Stimulated activated CD4-positive, alpha-beta T cell treated with anti-CD3 and anti-CD28 coated beads, Interleukin-15, amount 100 ng/mL, for 24 hours (primary cell): ENCODE measurements around the gene PAX5.
A peak's percentile ranks its signal among the peaks of the same experiment; 100 is the strongest.

Source experiments
- DNase-seq: peaks from one replicate; pipeline ENCODE4 v3.0.0-alpha.2; 2020

The PAX5 gene

DNA sequence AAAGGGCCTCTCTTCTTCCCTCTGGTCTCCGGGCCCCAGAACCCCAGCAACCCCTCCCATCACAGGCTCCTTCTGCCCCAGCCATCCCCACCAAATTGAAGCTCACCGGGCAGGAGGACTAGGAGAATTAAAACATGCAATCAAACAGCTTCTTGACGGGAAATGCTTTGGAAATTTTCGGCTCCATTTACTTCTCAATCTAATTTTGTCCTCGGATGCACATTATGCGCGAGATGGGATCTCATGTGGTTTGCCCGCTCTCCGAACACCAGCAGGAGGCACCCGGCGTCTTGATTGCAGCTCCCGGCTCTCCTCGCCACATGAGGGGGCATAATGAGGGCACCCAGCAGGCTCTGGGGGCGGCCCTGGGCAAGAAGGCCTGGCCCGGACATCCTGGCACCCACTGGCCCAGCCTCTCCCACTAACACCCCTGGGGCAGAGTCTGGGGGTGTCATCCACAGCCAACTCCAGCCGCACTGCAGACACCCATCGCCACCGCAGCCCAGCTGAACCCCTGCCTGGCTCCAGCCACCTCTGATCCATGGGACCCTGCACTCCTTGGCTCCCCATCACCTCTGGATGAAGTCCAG is 135.5 kb downstream of the PAX5 start:
- DNase-seq = no peak

DNA sequence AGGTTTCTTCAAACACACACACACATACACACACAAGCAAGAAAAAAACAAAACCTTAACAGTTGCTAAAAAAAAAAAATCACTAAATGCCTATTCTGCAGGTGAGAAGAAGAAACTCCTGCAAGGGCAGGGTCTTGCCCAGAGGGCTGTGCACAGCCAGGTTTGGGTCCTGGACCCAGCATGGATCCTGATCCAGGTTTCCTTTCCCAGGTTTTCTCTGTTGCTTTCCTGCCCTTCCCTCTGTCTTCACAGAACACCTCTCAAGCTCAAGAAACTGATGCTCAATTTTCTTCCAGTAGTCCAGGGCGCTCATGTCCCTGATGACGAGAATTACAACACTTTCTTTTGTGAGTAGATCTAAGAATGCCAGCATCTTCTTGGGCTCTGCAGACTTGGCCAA is 136.6 kb downstream of the PAX5 start:
- no peak for DNase-seq

DNA sequence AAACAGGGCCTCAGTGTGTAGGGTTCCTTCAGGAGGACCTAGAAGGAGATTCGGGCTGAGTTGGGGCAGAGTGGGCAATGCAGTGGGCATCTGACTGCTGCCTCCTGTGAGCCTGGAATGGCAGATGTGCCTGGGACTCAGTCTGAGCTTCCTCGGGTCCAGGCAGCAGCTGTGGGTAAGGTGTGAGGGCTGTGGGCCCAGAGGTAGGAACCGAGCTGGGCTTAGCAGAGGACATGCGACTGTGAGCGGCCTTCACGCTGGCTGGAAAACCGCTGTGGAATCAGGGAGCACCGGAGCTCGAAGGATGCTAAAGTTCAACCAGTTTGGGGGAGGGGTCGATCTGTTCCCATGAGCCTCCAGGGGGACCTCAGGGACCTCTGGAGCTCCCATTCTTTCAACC is 137.0 kb downstream of the PAX5 start:
- DNase-seq = no peak

DNA sequence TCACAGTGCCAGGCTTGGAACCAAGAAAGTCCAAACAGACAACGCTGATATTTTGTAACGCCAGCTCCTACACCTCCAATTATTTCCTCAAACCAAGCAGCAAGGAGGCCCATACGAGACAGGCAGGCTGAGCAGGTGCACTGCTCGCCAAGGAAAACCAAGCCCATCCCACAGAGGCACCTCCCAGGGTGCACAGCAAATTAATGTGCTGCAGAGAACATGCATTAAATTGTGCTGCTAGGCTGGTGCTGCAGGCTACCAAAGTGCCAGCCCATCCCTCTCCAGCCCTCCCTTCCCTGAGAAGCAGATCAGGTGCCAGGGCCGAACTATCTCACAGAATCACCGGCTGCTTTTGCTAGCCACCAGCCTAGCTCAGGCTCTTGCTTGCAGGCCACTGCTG is 137.8 kb downstream of the PAX5 start:
- no peak for DNase-seq

DNA sequence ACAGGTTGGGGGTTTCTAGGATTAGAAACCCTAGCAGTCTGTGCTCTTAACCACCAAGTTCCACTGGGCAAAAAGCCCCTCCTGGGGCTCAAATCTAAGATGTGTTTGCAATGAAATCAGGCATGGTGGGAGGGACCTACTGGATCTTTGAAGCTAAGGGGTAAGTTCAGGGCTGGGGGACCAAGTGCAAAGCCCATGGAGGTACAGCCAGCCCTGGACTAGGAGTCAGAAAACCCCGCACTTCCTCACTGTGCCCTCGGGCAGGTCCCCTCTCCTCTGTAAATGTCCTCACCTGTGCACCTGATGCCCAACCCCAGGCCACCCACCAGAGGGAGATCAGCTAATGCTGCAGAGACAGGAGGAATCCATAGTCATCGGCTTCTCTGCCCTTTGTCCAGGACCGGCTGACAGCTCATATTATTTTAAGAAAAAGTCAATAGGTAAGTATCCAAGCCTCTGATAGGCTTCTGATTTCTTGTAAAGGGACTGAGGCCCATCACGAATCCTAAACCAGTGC is 138.3 kb downstream of the PAX5 start:
- no peak for DNase-seq

DNA sequence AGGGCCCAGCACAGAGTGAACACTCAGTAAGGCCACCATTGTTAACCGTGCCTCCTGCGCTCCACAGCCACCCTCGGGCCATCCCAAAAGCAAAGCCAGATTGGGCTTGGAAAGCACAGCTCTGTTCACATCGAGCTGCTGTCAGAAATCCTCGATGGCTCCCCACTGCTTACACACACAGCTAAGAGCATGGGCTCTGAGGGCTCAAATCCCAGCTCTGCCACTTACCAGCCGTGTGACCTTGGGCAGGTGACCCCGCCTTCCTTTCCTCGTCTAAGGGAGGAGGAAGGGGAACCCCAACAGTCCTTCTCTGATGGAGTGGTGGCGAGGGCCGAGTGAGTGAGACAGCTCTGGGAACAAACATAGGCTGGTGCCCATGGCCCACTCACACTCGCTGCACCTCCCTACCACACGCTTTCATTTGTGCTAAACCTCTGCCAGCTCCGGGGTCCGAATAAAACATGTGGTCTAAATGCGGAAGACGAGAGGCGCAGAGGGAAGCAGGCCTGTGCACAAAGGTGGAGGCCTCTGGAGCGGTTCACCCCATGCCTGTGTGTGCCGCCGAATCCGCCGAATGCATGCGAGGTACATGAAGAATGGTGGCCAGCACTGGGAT is 139.3 kb downstream of the PAX5 start:
- DNase-seq = no peak

DNA sequence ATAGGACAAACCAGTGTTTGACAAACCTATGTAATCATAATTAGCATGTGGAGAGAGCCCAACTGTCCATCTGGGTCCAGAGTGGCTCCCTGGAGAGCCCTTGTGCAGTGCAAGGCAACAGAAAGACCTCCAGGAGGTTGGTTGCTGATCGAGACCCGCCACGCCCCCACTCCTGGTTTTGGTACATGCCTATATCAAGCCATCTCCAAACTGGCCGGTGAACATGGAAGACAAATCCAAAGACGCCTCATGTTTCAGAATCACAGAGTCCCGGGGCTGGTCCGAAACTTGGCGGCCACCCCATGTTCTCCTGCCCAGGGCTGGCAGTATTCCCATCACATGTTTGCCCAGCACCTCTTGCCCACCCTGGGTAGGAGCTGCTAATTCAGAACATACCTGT is 140.2 kb downstream of the PAX5 start:
- no peak for DNase-seq

DNA sequence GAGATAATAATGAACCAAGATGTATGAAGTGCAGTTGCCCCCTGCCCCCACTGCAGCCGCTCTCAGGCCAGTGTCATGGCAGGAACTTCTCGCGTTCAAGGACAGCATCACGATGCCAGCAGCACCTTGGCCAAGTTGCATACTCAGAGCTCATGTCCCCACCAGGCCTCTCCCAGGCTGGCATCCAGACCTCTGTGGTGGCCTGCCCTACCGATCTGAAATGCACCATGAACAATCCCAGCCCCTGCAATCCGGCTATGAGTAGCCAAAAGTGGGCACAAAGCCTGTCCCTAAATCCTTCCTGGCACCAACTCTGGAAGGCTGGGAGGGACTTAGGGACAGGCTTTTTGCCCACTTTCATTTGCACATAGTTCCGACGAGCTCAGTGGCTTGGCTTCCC is 140.9 kb downstream of the PAX5 start:
- DNase-seq = no peak

DNA sequence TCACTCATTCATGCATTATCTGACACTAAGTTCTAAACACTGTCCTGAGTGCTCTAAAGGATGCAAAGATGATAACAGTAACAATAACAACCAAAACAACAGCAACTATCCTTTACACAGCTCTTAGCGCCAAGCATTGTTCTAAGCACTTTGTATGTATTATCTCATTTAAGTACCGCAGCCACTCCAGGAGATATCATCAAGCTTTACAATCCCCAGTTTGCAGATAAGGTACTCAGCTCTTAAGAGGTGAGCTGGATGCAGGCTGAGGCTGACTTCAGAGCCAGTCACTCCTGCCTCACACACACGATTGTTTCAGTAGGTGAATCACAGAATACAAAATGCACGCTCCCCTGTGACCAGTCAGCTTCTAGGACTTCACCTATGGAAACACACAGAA is 141.8 kb downstream of the PAX5 start:
- no peak for DNase-seq

DNA sequence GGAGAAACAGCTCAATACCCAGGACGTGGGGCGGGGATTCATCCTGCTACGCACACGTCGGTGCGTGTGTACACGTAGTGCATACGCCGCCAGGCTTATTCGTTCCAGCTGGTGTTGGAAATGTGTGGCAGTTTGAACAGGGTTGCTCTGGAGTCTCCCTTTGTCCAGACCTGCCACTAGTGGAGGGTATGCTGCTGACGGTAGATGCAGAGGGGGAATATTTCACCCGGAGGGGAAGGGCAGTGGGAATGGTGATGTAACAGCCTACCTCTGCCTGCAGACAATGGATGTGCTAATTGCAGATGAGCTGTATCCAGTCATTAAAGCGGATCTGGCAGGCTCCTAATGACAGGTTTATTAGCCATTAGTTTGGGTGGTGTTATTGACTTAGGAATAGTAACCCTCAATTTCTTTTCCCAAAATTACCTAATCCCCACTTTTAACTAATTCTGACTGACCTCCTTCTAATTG is 142.7 kb downstream of the PAX5 start:
- DNase-seq = no peak

DNA sequence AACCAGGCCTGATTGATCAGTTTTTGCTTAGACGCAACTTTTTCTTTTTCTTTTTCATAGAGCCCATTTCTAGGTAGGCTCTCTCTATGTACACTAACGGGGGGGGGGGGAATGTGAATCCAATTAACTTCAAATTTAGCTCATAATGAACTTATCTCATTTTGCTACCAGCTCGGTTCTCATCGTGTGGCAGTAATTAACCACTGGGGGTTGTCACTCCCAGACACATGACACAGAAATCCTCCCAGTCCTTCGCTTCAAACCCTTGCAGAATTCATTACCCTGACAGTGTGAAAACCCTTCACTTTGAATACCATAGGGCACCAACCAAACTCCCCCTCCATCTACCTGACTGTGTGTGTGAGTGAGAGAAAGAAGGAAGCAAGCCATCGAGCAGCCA is 144.2 kb downstream of the PAX5 start:
- no peak for DNase-seq

DNA sequence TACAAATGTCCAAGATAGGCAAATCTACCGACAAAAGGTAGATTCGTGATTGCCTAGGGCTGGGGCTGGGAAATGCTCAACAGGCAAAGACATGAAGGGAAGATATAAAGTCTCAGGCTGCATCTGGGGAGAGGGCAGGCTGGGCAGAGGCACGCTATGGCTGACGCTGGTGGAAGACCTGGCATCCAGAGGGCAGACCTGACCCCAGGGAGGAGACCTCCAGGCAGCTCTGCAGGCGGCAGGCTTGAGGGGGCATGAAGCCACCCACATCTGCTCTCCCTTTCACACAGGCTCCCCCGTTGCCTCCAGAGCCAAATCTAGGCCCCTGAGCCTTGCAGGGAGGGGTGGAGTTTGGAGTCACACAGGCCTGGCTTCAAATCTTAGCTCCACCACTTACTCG is 145.5 kb downstream of the PAX5 start:
- no peak for DNase-seq

DNA sequence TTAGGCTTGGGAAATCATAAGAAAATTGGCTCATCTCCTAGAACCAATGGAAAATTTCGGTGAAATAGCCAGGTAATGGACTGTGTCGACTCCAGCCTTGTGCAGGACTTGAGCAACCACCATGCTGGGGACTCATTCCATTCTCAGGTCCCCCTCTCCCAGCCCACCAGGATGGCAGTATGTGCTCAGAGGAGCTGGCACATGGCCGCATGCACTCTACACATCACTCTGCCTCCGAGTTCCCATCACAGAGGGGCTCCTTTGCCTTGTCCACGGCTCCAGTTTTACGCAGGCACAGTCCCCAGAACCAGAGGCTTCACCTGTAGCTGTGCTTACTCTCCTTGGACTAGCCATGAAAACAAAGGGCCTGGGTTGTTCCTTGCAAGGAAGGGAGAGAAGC is 149.3 kb downstream of the PAX5 start:
- no peak for DNase-seq

DNA sequence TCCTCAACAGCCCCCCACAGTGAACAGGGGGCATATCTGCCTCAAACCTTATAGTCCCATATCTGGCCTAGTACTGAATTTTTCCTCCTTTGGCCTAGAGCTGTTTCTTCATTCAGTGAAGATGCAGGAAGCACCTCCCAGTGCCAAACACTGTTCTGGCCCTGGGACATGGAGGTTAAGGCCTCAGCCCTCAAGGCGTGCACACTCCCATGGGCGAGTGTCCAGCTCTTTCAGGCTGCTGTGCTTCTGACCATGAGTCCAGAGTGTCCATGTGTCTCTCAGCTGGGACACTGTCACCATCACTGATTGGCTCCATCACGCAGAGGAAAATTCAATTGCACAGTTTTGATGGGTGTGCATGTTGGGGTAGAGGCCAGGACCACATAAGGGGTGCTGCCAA is 151.5 kb downstream of the PAX5 start:
- no peak for DNase-seq

DNA sequence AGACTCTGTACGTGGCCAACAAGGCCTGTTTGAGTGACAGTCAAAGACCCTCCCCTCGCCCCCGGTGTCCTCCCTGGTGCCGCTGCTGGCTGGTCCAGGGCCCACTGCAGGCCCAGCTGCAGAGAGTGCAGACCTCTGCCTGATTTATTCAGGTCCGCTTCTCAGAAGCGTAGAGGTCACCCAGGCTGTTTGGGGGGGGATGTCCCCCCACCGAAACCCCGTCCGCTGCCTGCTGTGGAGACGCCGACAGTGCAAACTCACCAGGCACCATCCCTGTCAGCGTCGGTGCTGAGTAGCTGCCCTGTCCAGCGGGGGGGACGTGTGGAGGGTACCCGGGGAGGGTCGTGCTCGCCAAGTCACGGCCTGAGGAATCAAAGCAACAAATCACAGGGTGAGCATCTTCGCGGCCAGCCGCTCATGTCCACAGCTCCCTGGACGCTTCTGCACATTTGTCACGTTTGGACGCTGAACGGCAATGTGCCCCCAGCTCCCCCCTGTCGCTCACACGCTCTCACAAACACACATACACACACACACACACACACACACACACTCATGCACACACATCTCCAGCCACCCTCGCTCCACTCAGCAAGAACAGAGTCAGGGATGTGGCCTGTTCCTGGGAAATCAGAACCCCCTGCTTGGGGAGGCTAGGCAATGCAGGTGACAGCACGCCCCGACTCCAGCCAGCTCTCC is 152.2 kb downstream of the PAX5 start:
- DNase-seq = no peak

DNA sequence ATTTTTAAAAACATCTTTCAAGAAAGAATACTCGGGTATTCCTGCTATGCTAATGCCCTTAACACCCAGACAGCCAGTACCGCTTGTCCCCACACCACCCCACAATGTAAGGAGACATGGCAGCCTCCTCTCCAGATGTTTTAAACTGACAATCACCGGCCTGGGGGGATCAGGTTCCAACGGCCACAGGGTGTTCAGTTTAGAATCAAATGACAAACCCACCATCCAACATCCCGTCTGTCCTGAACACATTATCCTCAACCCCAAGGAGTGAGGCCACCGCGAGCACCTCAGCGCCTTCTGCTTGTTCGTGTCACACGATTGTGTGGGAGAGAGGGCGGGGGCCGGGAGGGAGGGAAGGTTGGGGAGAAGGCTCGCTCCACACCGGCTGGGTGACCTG is 152.8 kb downstream of the PAX5 start:
- DNase-seq = no peak

DNA sequence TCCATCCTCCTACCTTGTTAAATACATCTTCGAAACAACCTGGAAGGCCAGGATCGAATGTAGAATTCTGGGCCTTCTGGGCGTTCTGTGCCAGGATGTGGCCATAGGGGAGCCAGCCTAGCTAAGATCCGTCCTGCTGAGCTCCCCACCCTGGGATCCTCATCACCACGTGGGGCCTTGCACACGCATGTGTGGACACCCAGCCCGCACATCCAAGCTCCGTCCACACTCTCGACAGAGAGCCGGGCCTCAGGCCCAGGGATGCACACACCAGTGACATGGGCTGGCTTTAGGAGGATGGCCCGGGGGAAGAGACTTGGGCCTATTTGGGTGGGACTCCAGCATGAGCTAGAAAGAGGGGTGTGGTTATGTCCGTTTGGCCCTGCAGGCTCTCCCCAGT is 154.0 kb downstream of the PAX5 start:
- DNase-seq = no peak

DNA sequence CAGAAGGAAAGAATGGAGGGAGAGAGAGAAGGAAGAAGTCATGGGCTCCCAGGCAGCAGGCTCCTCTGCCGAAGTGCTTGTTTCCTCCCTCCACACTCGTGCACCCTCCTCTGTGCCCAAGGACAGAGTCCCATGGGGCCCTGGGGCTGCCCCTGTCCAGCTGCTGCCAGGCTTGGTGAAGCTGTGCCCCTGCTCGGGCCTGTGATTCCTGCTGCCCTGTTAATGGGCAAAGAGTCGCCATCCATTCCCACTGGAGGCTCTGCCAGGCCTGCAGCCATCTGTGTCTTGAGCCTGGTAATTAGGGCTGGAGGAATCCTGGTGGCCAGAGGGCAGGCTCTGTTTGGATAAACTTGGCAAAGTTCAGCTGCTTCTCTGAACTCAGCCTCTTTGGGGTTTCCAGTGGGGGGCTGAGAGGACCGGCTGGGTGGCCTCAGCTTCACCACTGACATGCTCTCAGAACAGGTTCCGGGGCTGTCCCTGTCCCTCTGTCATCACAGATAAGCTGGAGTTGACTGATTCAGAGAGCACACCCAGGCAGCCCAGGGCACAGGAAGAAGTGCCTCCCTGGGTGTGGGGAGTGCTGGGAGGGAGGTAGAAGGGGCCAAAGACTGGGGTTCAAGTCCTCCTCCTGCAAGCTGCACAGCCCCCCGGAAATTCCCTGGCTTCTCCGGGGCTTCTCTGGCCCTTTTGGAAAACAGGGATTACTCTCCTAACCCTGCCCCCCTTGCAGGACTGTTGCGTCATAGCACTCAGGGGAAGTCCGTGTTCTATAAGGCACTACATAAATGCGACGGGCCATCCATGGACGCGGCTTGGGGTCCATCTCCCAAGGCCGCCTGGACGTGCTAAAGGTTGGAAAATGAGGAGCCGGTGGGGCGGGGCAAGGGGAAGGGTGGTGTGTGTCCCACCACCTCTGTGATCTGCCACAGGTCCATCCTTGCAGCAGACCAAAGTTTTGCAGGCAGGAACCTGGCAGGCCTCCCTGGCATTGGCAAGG is 154.8 kb downstream of the PAX5 start:
- DNase-seq = peak; percentile 18

DNA sequence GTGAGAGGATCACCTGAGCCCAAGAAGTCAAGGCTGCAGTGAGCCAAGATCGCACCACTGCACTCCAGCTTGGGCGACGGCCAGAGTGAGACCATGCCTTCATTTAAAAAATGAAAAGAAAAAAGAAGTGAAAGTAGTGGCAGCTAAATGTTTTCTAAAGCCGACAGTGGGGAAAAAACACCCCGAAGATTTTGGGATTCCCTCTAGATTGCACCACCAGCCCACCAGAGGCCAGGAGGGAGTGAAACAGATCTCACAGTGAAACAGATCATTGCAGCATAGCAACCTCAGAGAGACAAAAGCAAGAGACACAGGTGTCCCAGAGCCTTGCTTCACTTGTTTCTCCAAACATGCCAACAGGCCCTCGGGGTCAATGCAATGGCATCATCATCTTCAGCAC is 156.8 kb downstream of the PAX5 start:
- no peak for DNase-seq

DNA sequence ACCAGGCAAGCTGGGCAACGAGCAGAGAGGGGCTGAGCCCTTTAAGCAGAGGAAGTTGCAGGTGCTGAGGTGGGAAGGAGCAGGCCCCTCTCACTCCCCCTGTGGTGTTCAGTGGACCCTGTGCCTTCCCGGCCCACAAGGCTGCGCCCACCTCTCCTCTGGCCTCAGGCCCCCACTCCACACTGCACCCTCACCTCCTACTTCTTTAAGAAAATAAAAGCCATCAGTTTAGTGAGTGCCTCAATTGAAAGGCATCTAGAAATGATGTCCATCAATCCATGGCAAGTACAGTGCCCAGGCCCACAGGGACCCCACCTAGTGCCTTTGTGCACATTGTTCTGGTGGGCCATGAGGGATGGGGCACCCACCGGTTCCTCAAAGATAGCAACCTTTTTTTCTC is 158.0 kb downstream of the PAX5 start:
- DNase-seq = no peak

DNA sequence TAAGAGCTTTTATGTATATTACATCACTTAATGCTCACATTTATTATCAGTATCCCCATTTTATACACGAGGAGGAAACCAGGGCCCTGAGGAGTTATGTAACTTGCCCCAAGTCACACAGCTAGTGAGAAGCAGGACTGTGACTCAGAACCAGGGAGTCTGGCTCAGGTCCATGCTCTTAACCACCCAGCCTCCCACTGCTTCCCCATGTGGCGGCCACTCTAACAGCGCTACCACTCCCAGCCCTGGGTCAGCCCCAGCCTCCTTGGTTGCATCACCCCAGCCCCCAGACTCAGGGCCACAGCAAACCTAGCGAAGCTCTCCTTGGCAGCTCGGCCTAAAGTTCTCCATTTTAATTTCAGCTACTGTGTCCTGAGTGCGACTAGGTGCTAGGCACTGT is 159.1 kb downstream of the PAX5 start:
- no peak for DNase-seq

DNA sequence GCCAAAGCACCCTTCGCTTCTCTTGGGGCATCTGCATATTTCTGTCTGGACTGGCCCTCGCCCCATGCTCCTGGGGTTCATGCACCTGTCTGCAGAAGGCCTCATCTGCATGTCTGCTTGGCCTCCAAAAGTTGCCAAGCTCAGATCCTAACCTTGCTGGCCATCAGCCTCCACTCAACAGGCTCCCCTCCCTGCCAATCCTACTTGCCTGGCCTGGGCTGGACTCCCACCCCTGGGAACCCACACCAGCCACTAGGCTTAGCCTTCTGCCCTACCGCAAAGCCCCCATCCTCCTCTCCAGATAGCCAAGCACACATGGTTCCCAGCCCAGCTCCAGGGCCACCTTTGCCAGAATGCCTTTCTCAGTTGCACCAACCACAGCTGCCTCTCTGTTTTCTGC is 159.8 kb downstream of the PAX5 start:
- DNase-seq = no peak

DNA sequence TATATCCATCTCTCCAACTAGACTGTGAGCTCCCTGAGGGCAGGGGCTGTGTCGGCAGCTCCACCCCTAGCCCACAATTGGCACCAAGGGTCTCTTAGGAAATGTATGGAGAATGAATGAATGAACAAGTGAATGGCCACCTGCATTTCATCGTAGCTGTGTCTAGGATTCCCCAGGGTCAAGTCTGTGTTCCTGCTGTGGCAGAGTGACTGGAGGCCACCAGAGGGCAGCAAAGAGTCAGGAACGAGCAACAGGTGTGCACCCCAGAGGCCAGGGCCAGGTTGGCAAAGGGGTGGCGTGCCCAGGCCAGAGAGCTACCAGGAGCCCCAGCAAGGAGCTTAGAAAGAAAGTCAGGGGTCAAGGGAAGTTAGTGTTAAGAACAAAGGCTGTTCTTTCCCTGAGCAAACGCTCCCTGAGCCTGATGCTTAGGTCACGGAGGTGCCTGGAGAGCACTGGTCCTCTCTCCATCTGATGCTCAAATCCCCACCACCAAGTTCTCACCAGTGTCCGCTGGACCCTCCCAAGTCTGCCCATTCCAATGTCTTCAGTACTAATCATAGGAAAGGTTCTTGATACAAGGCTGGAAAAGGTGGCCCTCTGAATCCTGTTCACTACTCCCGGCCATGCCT is 160.7 kb downstream of the PAX5 start:
- DNase-seq = peak; percentile 85
